Ovary (tissue), 3 donors: ENCODE data around the gene CNTD1.

Source experiments
- EP300 ChIP-seq: sonication (generic); formaldehyde crosslinking; IDR thresholded peaks from one replicate; pipeline ENCODE4 v1.6.1; 2017; ENCODE audit warnings: antibody characterized with exemption
- POLR2A ChIP-seq: fragments of 450-650 bp; IDR thresholded peaks from one replicate; pipeline ENCODE4 v1.6.1; 2017; ENCODE audit warnings: antibody characterized with exemption, mild to moderate bottlenecking, moderate library complexity
- TF ChIP-seq, protein P1 (sequence below), 3 donors: fragments of 450-650 bp in 2 of 3; fragments of 200-600 bp in 1 of 3; IDR thresholded peaks; one replicate each; pipeline versions ENCODE4 v1.5.1 to v1.8.0; 2016 to 2022; ENCODE audit warnings: antibody characterized with exemption in 3 of 3, mild to moderate bottlenecking in 1 of 3
- donor health status: DM: no; HTN: no; CAD: no.

DNA sequence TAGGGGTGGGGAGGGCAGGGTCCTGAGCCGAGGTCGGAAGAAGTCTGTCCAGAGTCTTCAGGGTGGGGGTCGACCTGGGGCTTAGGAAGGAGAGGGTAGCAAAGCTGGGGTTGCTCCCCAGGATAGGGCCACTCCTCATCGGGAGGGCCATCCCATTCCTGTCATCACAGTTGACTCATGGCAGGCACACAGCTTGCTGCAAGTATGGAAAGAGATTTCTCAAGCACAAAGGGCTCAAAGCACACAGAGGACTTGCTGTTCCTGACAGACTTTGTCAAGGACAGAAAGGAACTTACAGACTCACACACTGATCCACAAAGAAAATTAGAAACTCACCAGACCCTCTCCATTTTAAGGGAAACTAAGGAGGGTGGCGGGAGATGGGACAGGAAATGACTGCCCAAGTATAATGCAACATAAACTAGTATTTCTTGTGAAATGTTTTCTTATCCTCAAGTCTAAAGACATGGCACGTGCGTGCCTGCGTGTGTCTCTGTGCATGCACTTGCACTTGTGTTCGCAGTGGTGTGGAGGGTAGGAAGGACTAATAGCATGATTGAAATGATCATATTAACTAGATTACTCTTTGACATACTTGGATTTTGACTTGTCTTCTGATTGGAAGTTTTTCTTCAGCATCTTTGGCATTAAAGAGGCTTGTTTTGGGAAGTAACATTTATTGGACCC, 48.1 kb downstream of the CNTD1 start:
- TF ChIP-seq POLR2A (no peak), EP300 (no peak)
- TF ChIP-seq, protein P1, sequence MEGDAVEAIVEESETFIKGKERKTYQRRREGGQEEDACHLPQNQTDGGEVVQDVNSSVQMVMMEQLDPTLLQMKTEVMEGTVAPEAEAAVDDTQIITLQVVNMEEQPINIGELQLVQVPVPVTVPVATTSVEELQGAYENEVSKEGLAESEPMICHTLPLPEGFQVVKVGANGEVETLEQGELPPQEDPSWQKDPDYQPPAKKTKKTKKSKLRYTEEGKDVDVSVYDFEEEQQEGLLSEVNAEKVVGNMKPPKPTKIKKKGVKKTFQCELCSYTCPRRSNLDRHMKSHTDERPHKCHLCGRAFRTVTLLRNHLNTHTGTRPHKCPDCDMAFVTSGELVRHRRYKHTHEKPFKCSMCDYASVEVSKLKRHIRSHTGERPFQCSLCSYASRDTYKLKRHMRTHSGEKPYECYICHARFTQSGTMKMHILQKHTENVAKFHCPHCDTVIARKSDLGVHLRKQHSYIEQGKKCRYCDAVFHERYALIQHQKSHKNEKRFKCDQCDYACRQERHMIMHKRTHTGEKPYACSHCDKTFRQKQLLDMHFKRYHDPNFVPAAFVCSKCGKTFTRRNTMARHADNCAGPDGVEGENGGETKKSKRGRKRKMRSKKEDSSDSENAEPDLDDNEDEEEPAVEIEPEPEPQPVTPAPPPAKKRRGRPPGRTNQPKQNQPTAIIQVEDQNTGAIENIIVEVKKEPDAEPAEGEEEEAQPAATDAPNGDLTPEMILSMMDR (IDR thresholded peaks at IDR 0.05) = no peak
